ENCODE measurements around the gene UGT1A1.

Gene UGT1A1

GRCh38 chr2:233818639-233819621 is 58.9 kb downstream of the UGT1A1 start:
- DNase-seq = no peak

DNA sequence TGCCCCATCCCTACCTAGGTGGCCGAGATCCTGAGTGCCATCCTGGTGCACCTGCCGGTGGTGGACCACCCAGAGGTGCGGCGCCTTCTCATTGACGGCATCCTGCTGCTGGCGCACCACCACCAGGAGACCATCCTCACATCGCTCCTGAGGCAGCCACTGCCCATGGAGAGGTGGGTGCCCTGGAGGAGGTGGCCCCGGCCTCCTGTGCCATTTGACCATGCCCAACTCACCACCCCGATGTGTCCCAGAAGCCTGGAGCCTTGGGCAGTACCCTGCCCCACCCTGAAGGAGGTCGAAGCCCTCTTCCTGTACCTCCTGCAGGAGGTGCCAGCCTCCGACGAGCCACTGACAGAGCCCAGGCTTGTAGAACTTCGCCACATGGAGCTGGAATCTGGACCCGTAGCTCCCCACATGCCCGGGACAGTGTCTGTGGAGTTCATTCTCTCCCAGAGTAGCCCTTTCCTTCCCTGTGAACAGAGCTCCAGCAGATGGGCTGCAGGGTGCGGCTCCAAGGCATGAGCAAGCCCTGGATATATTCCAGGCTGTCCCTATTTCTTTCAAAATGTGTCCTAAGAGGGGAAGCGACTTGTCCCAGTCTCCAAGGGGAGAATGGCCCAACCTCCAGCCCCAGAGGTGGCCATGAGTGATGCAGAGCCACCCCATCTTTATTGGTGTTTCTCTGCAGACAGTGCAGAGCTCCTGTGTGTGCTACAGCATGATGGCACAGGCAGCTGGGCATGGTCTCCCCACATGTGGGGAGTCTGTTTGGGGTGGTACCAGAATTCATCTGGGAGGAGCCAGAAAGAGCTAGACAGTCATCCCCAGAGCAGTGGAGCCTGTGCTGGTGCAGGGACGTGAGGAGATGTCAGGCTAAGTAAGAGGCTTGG is 60.1 kb downstream of the UGT1A1 start:
- no peak for DNase-seq

DNA sequence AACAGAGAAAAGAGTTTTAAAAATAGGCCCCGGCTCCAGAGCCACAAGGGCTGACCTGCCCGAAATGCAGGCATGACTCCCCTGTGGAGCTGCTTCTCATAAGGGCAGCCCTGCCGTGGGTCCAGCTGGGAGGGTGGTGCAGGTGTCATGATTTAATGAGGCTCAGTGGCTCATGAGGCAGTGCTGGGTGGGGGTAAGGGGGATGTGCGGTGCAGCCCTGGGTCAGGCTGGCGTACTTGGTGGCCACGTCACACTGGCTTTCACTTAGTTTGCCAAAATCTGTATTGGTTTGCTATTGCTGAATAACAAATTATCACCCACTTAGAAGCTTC is 60.7 kb downstream of the UGT1A1 start:
- DNase-seq = no peak

- no peak for DNase-seq
These were observed 61.1 kb downstream of the UGT1A1 start for GRCh38 chr2:233821196-233821595.

GRCh38 chr2:233821709-233822100 is 61.6 kb downstream of the UGT1A1 start:
- no peak for DNase-seq

- DNase-seq = no peak
These were observed 62.2 kb downstream of the UGT1A1 start for GRCh38 chr2:233822101-233822771.
